ENCODE data around the gene RNU6-9. TPM values are rescaled to one million over a fixed set of nuclear protein-coding genes. Genes with fewer than 3 reads are reported as not detected.
A peak's percentile ranks its signal among the peaks of the same experiment; 100 is the strongest.

The RNU6-9 gene
- total and polyA plus RNA-seq, 2 of the 13 experiments (the other 11 are each of a cell fraction or from before 2014, with no cell fraction given) = under 0.01 TPM; not detected in 1

- ChIA-PET CTCF (ENCODE audit: low intra/inter-chr PET ratio, low total read pairs) (no interaction called here), POLR2A (interaction anchor here (0.7 to 3.5 kb wide), 5 partner anchors 11 to 46 kb away, joined by 3 to 18 read pairs (median 3); partner anchors contain the start of gene WDR18)
- peaks cover 60% of the 10 kb centered on the region for H3K4me1 ChIP-seq (ENCODE audit: insufficient read depth, low read length)
- in situ Hi-C loops (cut with HindIII; ENCODE audit: extremely low pct_ligation_motif_present, low pct_unique_long_range_greater_than_20kb) (no loop called here), intact Hi-C loops (cut with micrococcal nuclease; ENCODE audit: unreplicated experiment) (no loop called here)
- FAIRE-seq (no peak), DNase-seq (ENCODE audit: low spot score) (no peak), ATAC-seq (no peak)
- H3K9me3 ChIP-seq (ENCODE audit: low read length) = no peaks in the 10 kb centered on the region
- WGBS (ENCODE audit: low lambda C conversion rate) = 93% methylated on average over 17 of the region's 23 CpGs
- no peak overlapping the region for H3K4me2 ChIP-seq (ENCODE audit: low read depth, low read length)
- H4K20me1 ChIP-seq (ENCODE audit: insufficient read depth, low read length) = peaks cover 64% of the 10 kb centered on the region; the same call in 1 of the 2 replicates
- peaks cover 19 to 73% of the 10 kb centered on the region in 2 experiments for H3K36me3 ChIP-seq (replicated peaks in 1 of 2; ENCODE audit: control insufficient read depth in 1 of 2, insufficient read depth in 2 of 2, low read length in 2 of 2)
- no peaks in the 10 kb centered on the region for H3K27me3 ChIP-seq (ENCODE audit: control insufficient read depth in 1 of 2, insufficient read depth in 2 of 2, low read length in 2 of 2)
- H3K4me3 ChIP-seq (replicated peaks in 1 of 3; ENCODE audit: insufficient read depth in 1 of 3, low read depth in 2 of 3, low read length in 3 of 3) = no peak overlapping the region
- no peak overlapping the region for H3K9ac ChIP-seq (ENCODE audit: insufficient read depth, low read depth, low read length)
- H3K27ac ChIP-seq (ENCODE audit: extremely low read length, insufficient read depth, low read length) = no peak overlapping the region
- H2AFZ ChIP-seq (ENCODE audit: low read length) = no peak overlapping the region
- H3K79me2 ChIP-seq (ENCODE audit: insufficient read depth, low read length) = peaks cover 83% of the 10 kb centered on the region
- BruUV-seq (replicated peaks) = no TSS peak
- peak; percentile 60; the same call in 1 of the 2 replicates for TF ChIP-seq HIC2 (CRISPR knock-in tag; IDR thresholded peaks at IDR 0.05; ENCODE audit: low read depth)
- peak; percentile 55; the same call in 1 of the 2 replicates for TF ChIP-seq RBFOX2 (IDR thresholded peaks at IDR 0.05; ENCODE audit: low read depth, low read length)
- no peak for TF ChIP-seq KDM5B (CRISPR knock-in tag; IDR thresholded peaks at IDR 0.05; ENCODE audit: borderline replicate concordance)
- peak; percentile 76 for TF ChIP-seq AGO2 (optimal IDR thresholded peaks at IDR 0.05; ENCODE audit: low read depth, low read length)
- peak; percentile 17; the same call in 1 of the 2 replicates for TF ChIP-seq UBTF (CRISPR knock-in tag; IDR thresholded peaks at IDR 0.05)
- TF ChIP-seq ZFY (CRISPR knock-in tag; IDR thresholded peaks at IDR 0.05) = peak; percentile 32; the same call in 1 of the 2 replicates
- no peak for TF ChIP-seq ZEB1 (IDR thresholded peaks at IDR 0.05; ENCODE audit: insufficient replicate concordance, low read depth)
- TF ChIP-seq PATZ1 (CRISPR knock-in tag; IDR thresholded peaks at IDR 0.05) = no peak
- TF ChIP-seq NFRKB (IDR thresholded peaks at IDR 0.05) = no peak
- 0 out of 2 replicates have a peak, but pooled peaks have one; percentile 21 for TF ChIP-seq SAP130 (CRISPR knock-in tag; IDR thresholded peaks at IDR 0.05; ENCODE audit: low read depth)
- no peak for TF ChIP-seq TBL1XR1 (IDR thresholded peaks at IDR 0.05; ENCODE audit: borderline replicate concordance, low read length, partially characterized antibody)
- TF ChIP-seq HNRNPL (IDR thresholded peaks at IDR 0.05; ENCODE audit: low read depth, low read length) = peak; percentile 68; the same call in 1 of the 2 replicates
- no peak for TF ChIP-seq ZSCAN5A (CRISPR knock-in tag; IDR thresholded peaks at IDR 0.05; ENCODE audit: borderline replicate concordance)
These were observed 45.1 kb downstream of the RNU6-9 start for GRCh38 chr19:938233-938923.

Data from HepG2 (cell line).